Glomerular visceral epithelial cell (primary cell): ENCODE results near the gene DDX27.

Experiments used
- DNase-seq: peaks from one replicate; pipeline ENCODE4 v3.0.0-alpha.2; 2016; ENCODE audit errors: extremely low spot score

The DDX27 gene

DNA sequence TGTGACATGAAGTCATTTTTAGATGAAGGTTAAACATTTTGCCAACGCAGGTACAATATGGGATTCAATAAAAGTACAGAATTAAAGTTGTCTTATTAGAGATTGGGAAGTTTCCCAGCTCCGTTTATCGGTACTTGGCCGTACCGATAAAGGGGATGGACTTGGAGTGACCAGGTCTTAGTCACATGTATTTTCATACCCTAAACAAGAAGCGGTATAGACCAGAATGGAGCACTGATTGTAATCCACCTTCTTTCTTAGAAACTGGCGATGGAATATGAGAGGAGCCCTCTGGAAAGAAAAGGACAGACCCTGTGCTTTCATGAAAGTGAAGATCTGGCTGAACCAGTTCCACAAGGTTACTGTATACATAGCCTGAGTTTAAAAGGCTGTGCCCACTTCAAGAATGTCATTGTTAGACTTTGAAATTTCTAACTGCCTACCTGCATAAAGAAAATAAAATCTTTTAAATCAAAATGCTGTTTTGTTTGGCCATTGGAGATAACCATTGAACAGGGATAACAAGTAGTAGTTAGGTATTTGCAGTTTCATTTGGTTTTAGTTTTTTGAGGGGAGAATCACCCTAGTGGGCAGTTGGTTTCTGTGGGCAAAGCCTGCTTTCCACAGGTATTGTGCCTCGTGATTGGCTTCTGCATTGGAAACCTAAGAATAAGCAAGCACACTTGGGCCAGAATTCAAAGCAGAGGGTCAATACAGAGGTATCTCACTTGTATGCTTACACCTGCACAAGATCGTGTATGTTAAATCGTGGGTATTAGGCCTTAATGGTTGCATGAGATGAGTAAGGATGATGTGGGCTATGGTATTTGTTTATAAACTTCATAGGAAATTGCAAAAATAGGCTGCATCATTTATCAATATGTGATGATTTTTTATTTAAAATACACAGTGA is 69.8 kb downstream of the DDX27 start:
- DNase-seq: no peak

DNA sequence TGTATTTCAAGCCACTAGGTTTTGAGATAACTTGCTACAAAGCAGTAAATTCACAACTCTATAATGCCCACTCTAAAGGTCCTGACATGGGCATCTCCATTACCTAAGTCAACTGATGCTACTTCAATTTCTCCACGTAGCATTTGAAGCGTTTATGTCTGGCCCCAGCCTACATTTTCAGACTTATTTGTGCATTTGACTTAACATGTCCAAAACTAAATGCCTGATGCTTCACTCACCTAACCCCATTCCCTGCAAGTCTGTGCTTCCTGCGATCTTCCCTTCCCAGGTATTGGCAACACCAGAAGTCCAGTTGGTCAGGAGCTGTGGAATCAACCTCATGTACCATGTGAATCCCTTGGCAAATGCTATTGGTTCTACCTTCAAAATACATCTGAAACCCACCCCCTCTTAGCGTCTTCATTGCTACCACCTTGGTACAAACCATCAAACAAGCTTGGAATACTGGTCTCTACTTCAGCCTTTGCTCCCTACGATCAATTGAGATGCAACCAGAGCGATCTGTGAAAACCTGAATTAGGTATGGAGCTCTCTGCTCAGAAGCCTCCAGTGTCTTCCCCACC is 71.5 kb downstream of the DDX27 start:
- DNase-seq: no peak

GRCh38 chr20:49291200-49291599 is 72.0 kb downstream of the DDX27 start:
- no peak for DNase-seq

- DNase-seq: no peak
These were observed 72.8 kb downstream of the DDX27 start for GRCh38 chr20:49292010-49292409.

DNA sequence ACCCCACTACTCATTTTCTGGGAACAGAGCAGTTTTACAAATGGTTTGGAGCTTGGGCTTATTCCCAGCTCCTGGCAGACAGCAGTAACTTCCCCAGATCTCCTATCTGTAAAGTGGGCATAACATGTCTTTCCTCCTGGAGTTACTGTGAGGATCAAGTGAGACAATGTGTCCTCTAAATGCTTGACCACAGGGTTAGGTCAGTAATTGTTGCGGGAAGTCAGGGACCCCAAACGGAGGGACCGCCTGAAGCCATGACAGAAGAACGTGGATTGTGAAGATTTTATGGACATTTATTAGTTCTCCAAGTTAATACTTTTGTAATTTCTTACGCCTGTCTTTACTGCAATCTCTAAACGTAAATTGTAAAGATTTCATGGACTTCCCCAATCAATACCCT is 73.9 kb downstream of the DDX27 start:
- no peak for DNase-seq
